GM19099 (cell line): ENCODE measurements around the gene SSUH2.

Source experiments
- POLR2A ChIP-seq: IDR thresholded peaks from 3 replicates; pipeline ENCODE4 v1.6.1; 2011; ENCODE audit warnings: low read depth; ENCODE audit not compliant: insufficient read length; ENCODE audit errors: extremely low read depth

SSUH2 gene

GRCh38 chr3:8627201-8627940, 17.2 kb downstream of the SSUH2 start:
- no peak for TF ChIP-seq POLR2A

DNA sequence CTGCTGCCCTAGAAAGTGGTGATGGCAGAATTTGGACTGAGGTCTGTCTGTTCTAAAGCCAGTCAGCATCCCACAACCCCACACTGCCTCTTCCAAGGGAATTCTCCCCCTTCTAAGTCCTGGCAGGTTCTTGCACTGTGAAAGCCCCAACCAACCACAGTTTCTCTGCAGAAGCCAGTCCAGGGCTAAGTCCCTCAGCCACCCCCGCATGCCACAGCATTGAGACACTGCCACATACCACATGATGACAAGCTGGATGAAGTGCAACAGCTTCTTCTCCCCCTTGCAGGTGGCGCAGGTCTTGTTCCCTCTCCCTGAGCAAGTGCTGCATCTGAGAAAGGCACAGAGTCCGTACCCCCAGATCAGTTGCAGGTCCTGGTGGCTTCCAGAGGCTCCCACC, 18.6 kb downstream of the SSUH2 start:
- no peak for TF ChIP-seq POLR2A

- no peak for TF ChIP-seq POLR2A
Measured at GRCh38 chr3:8624612-8625011, 20.0 kb downstream of the SSUH2 start.

DNA sequence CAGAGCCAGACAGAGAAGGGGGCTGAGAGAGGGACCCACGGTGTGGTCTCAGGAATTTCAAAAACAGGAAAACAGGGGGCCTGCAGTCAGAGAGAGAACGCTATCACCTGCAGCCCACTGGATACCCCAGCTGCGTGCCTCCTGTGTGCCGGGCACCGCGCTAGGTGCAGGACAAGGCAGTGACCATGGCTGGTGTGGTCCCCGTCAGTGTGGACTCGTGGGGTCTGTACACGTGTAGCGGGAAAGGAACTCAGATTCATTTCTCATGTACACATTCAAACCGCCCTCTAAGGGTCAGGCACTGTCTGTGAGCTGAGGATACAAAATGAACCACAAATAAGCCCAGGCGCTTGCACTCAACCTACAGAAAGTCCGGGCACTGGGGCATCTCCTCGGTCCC, 20.9 kb downstream of the SSUH2 start:
- no peak for TF ChIP-seq POLR2A

GRCh38 chr3:8622873-8623691, 21.5 kb downstream of the SSUH2 start:
- TF ChIP-seq POLR2A, result no peak

GRCh38 chr3:8621872-8622271, 22.7 kb downstream of the SSUH2 start:
- no peak for TF ChIP-seq POLR2A

GRCh38 chr3:8621141-8621540, 23.5 kb downstream of the SSUH2 start:
- no peak for TF ChIP-seq POLR2A

- TF ChIP-seq POLR2A, result no peak
Measured at GRCh38 chr3:8619548-8619947, 25.1 kb downstream of the SSUH2 start.

GRCh38 chr3:8618950-8619349, 25.6 kb downstream of the SSUH2 start:
- no peak for TF ChIP-seq POLR2A

- no peak for TF ChIP-seq POLR2A
Measured at GRCh38 chr3:8617921-8618320, 26.7 kb downstream of the SSUH2 start.

DNA sequence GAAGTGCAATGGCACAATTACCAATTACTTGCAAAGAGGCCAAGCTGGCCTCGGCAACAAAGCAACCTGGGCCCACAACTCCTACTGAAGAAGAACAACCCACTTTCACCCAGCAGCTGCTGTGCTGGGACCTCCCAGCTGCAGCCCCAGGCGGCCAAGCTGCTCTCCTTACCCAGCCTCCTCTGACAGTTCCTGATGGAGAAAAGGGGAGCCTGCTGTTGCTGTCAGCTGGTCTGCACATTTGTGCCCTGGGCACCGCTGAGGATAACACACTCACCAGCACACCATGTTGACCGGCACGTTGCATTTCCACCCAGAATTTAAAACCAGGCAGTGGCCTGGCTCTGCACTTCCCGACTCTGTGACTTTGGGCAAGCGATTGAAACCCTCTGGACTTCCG, 33.6 kb downstream of the SSUH2 start:
- TF ChIP-seq POLR2A, result no peak

- no peak for TF ChIP-seq POLR2A
Measured at GRCh38 chr3:8608791-8609467, 35.7 kb downstream of the SSUH2 start.

GRCh38 chr3:8608041-8608790, 36.4 kb downstream of the SSUH2 start:
- TF ChIP-seq POLR2A, result no peak

DNA sequence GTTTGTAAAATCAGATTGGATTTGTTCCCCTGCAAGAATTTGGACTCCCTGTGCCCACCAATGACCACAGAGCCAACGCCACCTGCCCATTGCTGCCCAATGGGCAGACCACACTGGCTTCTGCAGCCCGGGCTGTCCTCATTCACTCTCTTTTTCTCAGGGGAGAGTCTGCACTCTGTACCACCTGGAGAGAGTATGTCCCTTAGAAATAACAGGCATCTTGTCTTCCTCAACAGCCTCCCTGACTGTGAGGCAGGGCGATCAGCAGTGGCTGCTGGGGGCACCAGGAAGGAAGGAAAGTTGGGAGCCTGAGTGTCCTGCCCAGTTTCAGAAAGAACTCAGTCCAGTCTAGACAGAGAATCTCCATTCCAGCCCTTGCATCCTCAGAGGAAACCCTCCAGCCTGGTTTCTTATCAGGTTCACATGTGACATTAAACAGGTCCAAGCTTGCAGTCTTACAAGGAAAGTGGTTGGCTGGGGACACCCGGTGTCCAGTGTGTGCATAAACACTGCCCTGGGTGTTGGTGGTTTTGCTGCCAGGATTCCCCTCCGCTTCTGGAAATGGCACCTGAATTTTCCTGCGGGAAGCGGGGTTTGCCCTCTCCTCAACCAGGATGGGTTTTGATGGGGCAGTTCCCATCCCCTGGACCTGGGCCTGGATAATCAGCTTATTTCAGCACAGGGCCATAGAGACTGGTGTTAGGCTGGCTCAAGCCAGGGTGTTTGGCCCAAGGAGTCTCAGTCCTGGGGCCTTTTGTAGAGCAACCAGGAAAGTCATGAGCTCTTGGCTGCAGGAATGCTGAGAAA, 37.2 kb downstream of the SSUH2 start:
- no peak for TF ChIP-seq POLR2A
